ENCODE measurements around the gene RAPGEF5.

RAPGEF5 gene

DNA sequence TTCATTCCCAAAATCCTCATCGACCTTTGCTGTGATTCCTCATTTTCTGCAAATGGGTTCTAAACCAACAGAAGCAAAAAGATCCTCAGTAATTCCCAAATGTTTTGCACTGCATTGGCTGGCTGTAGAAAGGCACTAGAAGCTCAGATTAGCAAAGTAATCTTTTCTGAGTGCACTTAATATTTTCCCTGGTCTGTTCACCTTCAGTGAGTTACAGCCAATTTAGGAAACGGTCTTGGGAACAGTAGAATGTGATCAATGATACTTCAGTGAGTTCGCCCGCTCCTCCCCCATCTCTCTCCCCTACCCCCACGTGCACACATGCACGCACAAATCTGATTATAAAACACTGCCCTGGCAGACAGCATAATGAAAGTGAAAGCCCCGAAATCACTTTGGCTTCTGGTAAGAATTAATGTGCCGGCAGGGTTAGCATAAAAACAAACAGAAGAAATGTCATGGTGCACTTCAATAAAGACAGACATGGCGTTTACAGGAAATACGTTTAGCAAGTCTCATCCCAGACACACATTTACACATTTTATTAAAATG, 209.9 kb downstream of the RAPGEF5 start:
- TF ChIP-seq ZFX (IDR thresholded peaks at IDR 0.05), result no peak
- TF ChIP-seq, protein P1, sequence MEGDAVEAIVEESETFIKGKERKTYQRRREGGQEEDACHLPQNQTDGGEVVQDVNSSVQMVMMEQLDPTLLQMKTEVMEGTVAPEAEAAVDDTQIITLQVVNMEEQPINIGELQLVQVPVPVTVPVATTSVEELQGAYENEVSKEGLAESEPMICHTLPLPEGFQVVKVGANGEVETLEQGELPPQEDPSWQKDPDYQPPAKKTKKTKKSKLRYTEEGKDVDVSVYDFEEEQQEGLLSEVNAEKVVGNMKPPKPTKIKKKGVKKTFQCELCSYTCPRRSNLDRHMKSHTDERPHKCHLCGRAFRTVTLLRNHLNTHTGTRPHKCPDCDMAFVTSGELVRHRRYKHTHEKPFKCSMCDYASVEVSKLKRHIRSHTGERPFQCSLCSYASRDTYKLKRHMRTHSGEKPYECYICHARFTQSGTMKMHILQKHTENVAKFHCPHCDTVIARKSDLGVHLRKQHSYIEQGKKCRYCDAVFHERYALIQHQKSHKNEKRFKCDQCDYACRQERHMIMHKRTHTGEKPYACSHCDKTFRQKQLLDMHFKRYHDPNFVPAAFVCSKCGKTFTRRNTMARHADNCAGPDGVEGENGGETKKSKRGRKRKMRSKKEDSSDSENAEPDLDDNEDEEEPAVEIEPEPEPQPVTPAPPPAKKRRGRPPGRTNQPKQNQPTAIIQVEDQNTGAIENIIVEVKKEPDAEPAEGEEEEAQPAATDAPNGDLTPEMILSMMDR (conservative IDR thresholded peaks at IDR 0.05), result no peak

DNA sequence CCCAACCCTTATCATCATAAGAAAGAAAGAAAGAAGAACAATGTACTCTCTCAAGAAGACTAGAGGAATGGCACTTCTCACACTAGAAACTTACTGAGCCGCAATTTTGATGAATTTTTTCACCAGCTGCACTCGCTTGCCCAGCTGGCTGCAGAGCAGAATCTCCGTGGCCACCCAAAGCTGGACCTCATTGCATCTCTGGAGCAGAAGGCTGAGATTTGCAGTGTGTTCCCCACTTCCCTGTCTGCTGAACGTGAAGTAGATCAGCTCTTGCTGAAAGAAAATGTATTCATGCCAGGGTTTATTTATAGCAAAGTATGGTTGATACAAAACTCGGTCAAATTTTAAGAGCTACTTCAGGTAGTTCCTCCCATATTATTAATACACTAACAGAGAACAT, 212.0 kb downstream of the RAPGEF5 start:
- H3K27ac ChIP-seq, result no peak overlapping the region
- TF ChIP-seq ZFX (IDR thresholded peaks at IDR 0.05), result no peak
- TF ChIP-seq, protein P1 (conservative IDR thresholded peaks at IDR 0.05), result no peak

More for the DNA sequence above, 209.9 kb downstream of the RAPGEF5 start:
- H3K27ac ChIP-seq, result no peak overlapping the region

DNA sequence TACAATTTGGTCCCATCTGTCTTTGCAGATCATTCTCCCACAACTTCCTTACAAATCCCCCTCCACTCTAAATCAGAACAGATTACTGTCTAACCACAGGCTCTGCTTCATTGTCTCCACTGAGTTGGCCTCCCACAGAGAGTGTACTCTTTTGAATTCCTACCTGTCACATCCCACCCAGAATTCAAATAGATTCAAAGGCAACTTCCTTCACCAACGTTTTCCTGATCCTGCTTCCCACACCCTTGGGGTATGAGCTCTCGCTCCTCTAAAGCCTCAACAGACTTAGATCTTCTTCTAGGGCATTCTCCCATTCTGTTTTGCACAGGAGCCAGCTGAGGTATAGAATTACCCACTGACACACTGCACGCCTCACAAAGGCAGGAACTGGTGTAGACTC, 213.5 kb downstream of the RAPGEF5 start:
- TF ChIP-seq, protein P1 (conservative IDR thresholded peaks at IDR 0.05), result no peak
- no peak for TF ChIP-seq ZFX (IDR thresholded peaks at IDR 0.05)
- H3K27ac ChIP-seq, result no peak overlapping the region

DNA sequence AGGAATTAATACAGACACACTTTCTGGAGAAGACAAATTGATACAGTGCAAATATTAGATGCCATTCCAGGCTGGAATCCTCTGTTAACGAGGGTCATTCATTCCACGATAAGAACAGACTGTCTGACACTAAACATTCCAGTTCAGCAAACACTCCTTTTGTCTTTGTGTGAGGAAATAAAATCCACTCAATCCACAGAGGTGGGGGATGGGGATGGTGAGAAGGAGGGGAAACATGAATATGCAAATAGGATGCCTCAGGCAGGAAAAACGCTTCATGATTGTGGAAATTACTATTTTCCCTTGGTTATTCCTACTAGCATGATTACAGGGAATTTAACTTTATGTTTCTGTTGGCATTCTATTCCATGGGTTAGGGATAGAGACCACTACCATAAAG, 214.4 kb downstream of the RAPGEF5 start:
- no peak overlapping the region for H3K27ac ChIP-seq
- TF ChIP-seq, protein P1 (conservative IDR thresholded peaks at IDR 0.05), result no peak
- TF ChIP-seq ZFX (IDR thresholded peaks at IDR 0.05), result no peak

DNA sequence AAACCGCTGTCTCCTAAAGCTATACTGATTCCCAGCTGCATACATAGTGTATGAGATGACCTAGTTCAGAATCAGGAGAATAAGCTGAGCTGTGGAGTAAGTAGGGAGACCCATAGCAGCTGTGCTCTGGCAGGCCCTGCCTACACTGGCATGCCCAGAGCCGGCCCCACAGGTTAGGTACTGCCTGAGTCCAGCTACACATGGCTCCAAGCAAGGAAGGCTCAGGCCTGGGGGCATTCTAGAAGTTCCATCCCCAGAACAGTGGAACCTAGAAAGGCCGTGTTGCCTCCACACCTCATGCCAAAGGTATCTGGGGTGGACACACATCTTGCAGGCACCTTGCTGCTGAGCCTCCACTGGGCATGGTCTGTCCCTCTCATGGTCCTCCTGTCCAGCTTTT, 215.6 kb downstream of the RAPGEF5 start:
- TF ChIP-seq, protein P1 (conservative IDR thresholded peaks at IDR 0.05), result no peak
- no peak for TF ChIP-seq ZFX (IDR thresholded peaks at IDR 0.05)
- H3K27ac ChIP-seq, result no peak overlapping the region

DNA sequence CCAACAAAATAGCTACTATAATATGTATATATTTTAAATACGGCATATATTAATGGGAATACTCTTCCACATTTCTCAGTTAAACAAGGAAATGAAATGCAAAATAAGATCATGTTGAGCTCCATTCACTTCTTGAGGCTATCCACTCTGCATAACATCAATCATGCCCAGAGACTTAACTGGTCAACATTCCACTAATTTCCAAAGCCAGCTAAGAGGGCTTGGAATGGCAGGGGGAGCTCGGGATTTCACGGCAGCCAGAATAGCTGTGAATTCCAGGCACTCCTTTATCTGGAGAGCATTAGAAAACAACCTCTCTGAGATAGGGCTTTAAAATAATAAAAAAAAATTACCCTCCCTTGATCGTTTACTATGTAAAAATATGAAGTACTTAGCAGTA, 216.4 kb downstream of the RAPGEF5 start:
- TF ChIP-seq ZFX (IDR thresholded peaks at IDR 0.05), result no peak
- TF ChIP-seq, protein P1 (conservative IDR thresholded peaks at IDR 0.05), result no peak
- H3K27ac ChIP-seq, result no peak overlapping the region

DNA sequence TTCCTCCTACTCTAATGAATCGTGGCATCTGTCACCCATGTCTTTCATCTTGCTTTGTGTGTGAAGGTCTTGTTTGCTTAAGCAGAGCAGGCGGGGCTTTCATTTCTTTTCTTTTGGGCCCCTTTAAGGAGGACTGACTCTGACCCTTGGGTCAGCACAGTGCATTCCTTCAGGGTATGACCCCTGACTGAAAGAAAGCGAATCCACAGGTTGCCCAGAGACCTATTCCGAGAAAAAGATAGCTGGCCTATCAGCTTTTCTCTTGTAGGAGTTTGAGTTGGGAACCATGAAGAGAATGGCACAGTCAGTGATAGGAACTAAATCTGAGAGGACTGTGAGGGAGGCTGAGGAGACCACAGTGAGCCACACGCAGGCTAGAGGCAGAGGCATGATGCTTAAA, 218.1 kb downstream of the RAPGEF5 start:
- H3K27ac ChIP-seq, result no peak overlapping the region
- TF ChIP-seq, protein P1 (conservative IDR thresholded peaks at IDR 0.05), result no peak
- no peak for TF ChIP-seq ZFX (IDR thresholded peaks at IDR 0.05)

Data from C4-2B (cell line).